Smooth muscle cell (in vitro differentiated cells): ENCODE measurements around the gene CELA3B. TPM values are rescaled to one million over a fixed set of nuclear protein-coding genes. Genes with fewer than 3 reads are reported as not detected.
"Not testable (repeated sequence)": the region's sequence is repeated elsewhere in the genome, so short reads cannot be mapped to it uniquely, and the experiment has no call there.

Experiments used
- DNase-seq: peaks from one replicate; lab custom pipeline; 2025; ENCODE audit not compliant: unreplicated experiment; lab: John Stamatoyannopoulos, UW
- H2AFZ ChIP-seq: fragments of 200-600 bp; sonication (generic); 2 replicates; pipeline ENCODE4 v1.6.0; 2016; ENCODE audit warnings: antibody characterized with exemption, low read depth, mild to moderate bottlenecking
- H3F3A ChIP-seq: fragments of 200-600 bp; sonication (generic); 2 replicates; pipeline ENCODE4 v1.6.0; 2017; ENCODE audit warnings: antibody characterized with exemption, low read depth
- H3K27ac ChIP-seq: fragments of 200-600 bp; sonication (generic); 2 replicates; pipeline ENCODE4 v1.5.1; 2016; ENCODE audit warnings: low read depth, mild to moderate bottlenecking
- H3K27me3 ChIP-seq: fragments of 200-600 bp; sonication (generic); 2 replicates; pipeline ENCODE4 v1.6.1; 2016; ENCODE audit warnings: low read depth, mild to moderate bottlenecking
- H3K36me3 ChIP-seq: fragments of 200-600 bp; sonication (generic); 2 replicates; pipeline ENCODE4 v1.5.1; 2016; ENCODE audit warnings: low read depth
- H3K4me1 ChIP-seq: fragments of 200-600 bp; sonication (generic); 2 replicates; pipeline ENCODE4 v1.5.1; 2016; ENCODE audit warnings: low read depth
- H3K4me2 ChIP-seq: fragments of 200-600 bp; sonication (generic); 2 replicates; pipeline ENCODE4 v1.6.0; 2016; ENCODE audit warnings: mild to moderate bottlenecking
- H3K4me3 ChIP-seq: fragments of 200-600 bp; sonication (generic); 2 replicates; pipeline ENCODE4 v1.5.1; 2016; ENCODE audit warnings: mild to moderate bottlenecking
- H3K79me2 ChIP-seq: fragments of 200-600 bp; sonication (generic); 2 replicates; pipeline ENCODE4 v1.6.0; 2016; ENCODE audit warnings: low read depth, mild to moderate bottlenecking
- H3K9ac ChIP-seq: fragments of 200-600 bp; sonication (generic); 2 replicates; pipeline ENCODE4 v1.6.0; 2016; ENCODE audit warnings: low read depth
- H3K9me3 ChIP-seq: fragments of 200-600 bp; sonication (generic); replicated peaks from 2 replicates; pipeline ENCODE4 v1.5.1; 2016; ENCODE audit warnings: low read depth
- H4K20me1 ChIP-seq: fragments of 200-600 bp; sonication (generic); 2 replicates; pipeline ENCODE4 v1.6.0; 2016; ENCODE audit warnings: low read depth
- CTCF ChIP-seq: fragments of 200-600 bp; sonication (generic); IDR thresholded peaks from 2 replicates; pipeline ENCODE4 v1.5.1; 2017; ENCODE audit warnings: borderline replicate concordance, mild to moderate bottlenecking, antibody characterized with exemption; ENCODE audit not compliant: insufficient read depth, poor library complexity, severe bottlenecking
- WGBS: methylation state at CpG from one replicate; pipeline ENCODE4 v1.1.7; 2016; ENCODE audit warnings: low lambda C conversion rate; 5-methylcytosine and 5-hydroxymethylcytosine counted together
- polyA plus RNA-seq: library from polyadenylated mRNA; unstranded; fragments of >200 nt; fragmentation: Nextera tagmentation; extraction: Ambion mirVana; gene quantifications from 2 replicates; pipeline ENCODE4 v1.2.1, GENCODE V29; 2016
- total RNA-seq: library from RNA; depleted of rRNA; stranded (reverse); fragments of >200 nt; gene quantifications from 2 replicates; pipeline ENCODE4 v1.2.3, GENCODE V29; 2014

Gene CELA3B
- total and polyA plus RNA-seq, 2 experiments from 2014 or later, result not detected

- WGBS, result 64% methylated on average over 4 of the region's 4 CpGs
- no peaks in the 10 kb centered on the region for H3K4me1 ChIP-seq
- no peak overlapping the region for H3K9ac ChIP-seq
- no peak for DNase-seq
- H4K20me1 ChIP-seq, result no peaks in the 10 kb centered on the region
- TF ChIP-seq CTCF, result no peak
- no peak overlapping the region for H3K4me2 ChIP-seq
- H3K9me3 ChIP-seq, result no peaks in the 10 kb centered on the region
- H2AFZ ChIP-seq, result no peak overlapping the region
- H3K79me2 ChIP-seq, result no peaks in the 10 kb centered on the region
- H3K4me3 ChIP-seq, result no peak overlapping the region
- H3F3A ChIP-seq, result peaks cover under 1% of the 10 kb centered on the region
- H3K27ac ChIP-seq, result no peak overlapping the region
- no peaks in the 10 kb centered on the region for H3K27me3 ChIP-seq
- H3K36me3 ChIP-seq, result no peaks in the 10 kb centered on the region
These were observed 53.2 kb downstream of the CELA3B start for GRCh38 chr1:22030057-22030456.

GRCh38 chr1:22030473-22030872 is 53.7 kb downstream of the CELA3B start:
- Histone ChIP-seq H3K36me3 (no peaks in the 10 kb centered on the region), H3K4me1 (no peaks in the 10 kb centered on the region), H3K27ac (no peak overlapping the region), H3K9ac (no peak overlapping the region), H3K9me3 (no peaks in the 10 kb centered on the region), H3K4me3 (no peak overlapping the region), H3K79me2 (no peaks in the 10 kb centered on the region), H3K4me2 (no peak overlapping the region), H4K20me1 (no peaks in the 10 kb centered on the region), H3F3A (no peaks in the 10 kb centered on the region), H3K27me3 (no peaks in the 10 kb centered on the region), H2AFZ (no peak overlapping the region)
- no peak for DNase-seq
- no peak for TF ChIP-seq CTCF
- WGBS, result 73% methylated on average over 3 of the region's 3 CpGs

- H3K27me3 ChIP-seq, result no peaks in the 10 kb centered on the region
- H3K9ac ChIP-seq, result no peak overlapping the region
- no peaks in the 10 kb centered on the region for H3K79me2 ChIP-seq
- no peak for DNase-seq
- peak overlapping the region; percentile 11 for H3K27ac ChIP-seq
- no peak for TF ChIP-seq CTCF
- H3K9me3 ChIP-seq, result no peaks in the 10 kb centered on the region
- no peaks in the 10 kb centered on the region for H3F3A ChIP-seq
- no peak overlapping the region for H3K4me3 ChIP-seq
- no peaks in the 10 kb centered on the region for H3K36me3 ChIP-seq
- peak overlapping the region; percentile 32 for H3K4me2 ChIP-seq
- no peaks in the 10 kb centered on the region for H3K4me1 ChIP-seq
- WGBS, result 40% methylated on average over 8 of the region's 8 CpGs
- no peaks in the 10 kb centered on the region for H4K20me1 ChIP-seq
- H2AFZ ChIP-seq, result no peak overlapping the region
These were observed 54.6 kb downstream of the CELA3B start for GRCh38 chr1:22031214-22031962.

- DNase-seq, H3K79me2 ChIP-seq, H3K4me1 ChIP-seq, H3F3A ChIP-seq, H3K4me3 ChIP-seq, H3K9me3 ChIP-seq, H2AFZ ChIP-seq, H3K27me3 ChIP-seq, H3K27ac ChIP-seq, H3K4me2 ChIP-seq, H3K9ac ChIP-seq, H4K20me1 ChIP-seq, H3K36me3 ChIP-seq: not testable (repeated sequence)
- 74% methylated on average over 5 of the region's 5 CpGs for WGBS
These were observed 58.0 kb downstream of the CELA3B start for GRCh38 chr1:22034834-22035233.
